Right cardiac atrium (tissue), 5 donors: ENCODE data around the gene DCAF10. TPM values are rescaled to one million over a fixed set of nuclear protein-coding genes. Genes with fewer than 3 reads are reported as not detected.
"Not testable (repeated sequence)": the region's sequence is repeated elsewhere in the genome, so short reads cannot be mapped to it uniquely, and the experiment has no call there.

Experiments used
- ATAC-seq, 2 donors: fragments of 200-7000 bp; cut with Tn5 transposase; one replicate each; pipeline versions ENCODE4 v1.8.0 to v1.9.1; 2020; ENCODE audit warnings: moderate library complexity in 2 of 2, mild to moderate bottlenecking in 1 of 2
- DNase-seq, 3 donors: peaks; one replicate each; pipeline ENCODE4 v3.0.0-alpha.2; 2020
- H3K27ac ChIP-seq: one replicate; pipeline ENCODE4 v1.5.1; 2013; ENCODE audit warnings: mild to moderate bottlenecking, low read length, control low read depth, moderate library complexity
- H3K27me3 ChIP-seq: one replicate; pipeline ENCODE4 v1.6.1; 2013; ENCODE audit not compliant: control insufficient read depth, insufficient read depth
- H3K4me1 ChIP-seq: one replicate; pipeline ENCODE4 v1.6.1; 2013; ENCODE audit warnings: low read length; ENCODE audit not compliant: control insufficient read depth, insufficient read depth
- H3K4me3 ChIP-seq: one replicate; pipeline ENCODE4 v1.5.1; 2013; ENCODE audit warnings: low read length, control low read depth
- H3K9me3 ChIP-seq: one replicate; pipeline ENCODE4 v1.6.1; 2013; ENCODE audit warnings: low read length; ENCODE audit not compliant: control insufficient read depth
- WGBS: extraction: QIAGEN DNeasy Blood & Tissue Kit; methylation state at CpG from one replicate; pipeline ENCODE4 v1.1.7; 2013; 5-methylcytosine and 5-hydroxymethylcytosine counted together
- intact Hi-C, 4 donors: fragments of 100-400 bp; cut with DNase I; formaldehyde crosslinking; loops; one replicate each; pipeline versions ENCODE4 v1.11.0 to v1.14.0; 2022 to 2023
- polyA plus RNA-seq: library from polyadenylated mRNA; stranded (reverse); fragments of 200-250 nt; gene quantifications from one replicate; pipeline ENCODE4 v1.2.3, GENCODE V29; 2013
- total RNA-seq, 4 donors: library from RNA; stranded (reverse); fragmentation: NEBNext Ultra II Directional; extraction: Animal tissue kit (Norgen Biotek cat#: 25700); gene quantifications; one replicate each; pipeline ENCODE4 v1.2.1, GENCODE V29; 2021
- donor health status: healthy with polysubstance abuse.
- donor health status: DM: no; HTN: yes; CAD: no.
- donor health status: DM: no; HTN: no; CAD: no.
- donor health status: DM: no; HTN: yes; CAD: no; lungs with severe emphysema.
- donor health status: DM: yes; HTN: yes; CAD: no.

DCAF10 gene
- total and polyA plus RNA-seq, 5 donors = 7.7 to 18.8 (median 16.2) TPM

DNA sequence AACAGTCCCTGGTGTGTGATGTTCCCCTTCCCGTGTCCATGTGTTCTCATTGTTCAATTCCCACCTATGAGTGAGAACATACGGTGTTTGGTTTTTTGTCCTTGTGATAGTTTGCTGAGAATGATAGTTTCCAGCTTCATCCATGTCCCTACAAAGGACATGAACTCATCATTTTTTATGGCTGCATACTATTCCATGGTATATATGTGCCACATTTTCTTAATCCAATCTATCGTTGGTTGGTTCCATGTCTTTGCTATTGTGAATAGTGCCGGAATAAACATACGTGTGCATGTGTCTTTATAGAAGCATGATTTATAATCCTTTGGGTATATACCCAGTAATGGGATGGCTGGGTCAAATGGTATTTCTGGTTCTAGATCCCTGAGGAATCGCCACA lies 35.3 kb upstream of the DCAF10 start:
- H3K27me3 ChIP-seq, H3K4me1 ChIP-seq, ATAC-seq, H3K4me3 ChIP-seq, intact Hi-C loops, H3K27ac ChIP-seq, DNase-seq, H3K9me3 ChIP-seq: not testable (repeated sequence)
- 99% methylated on average over 5 of the region's 6 CpGs for whole genome bisulfite sequencing

DNA sequence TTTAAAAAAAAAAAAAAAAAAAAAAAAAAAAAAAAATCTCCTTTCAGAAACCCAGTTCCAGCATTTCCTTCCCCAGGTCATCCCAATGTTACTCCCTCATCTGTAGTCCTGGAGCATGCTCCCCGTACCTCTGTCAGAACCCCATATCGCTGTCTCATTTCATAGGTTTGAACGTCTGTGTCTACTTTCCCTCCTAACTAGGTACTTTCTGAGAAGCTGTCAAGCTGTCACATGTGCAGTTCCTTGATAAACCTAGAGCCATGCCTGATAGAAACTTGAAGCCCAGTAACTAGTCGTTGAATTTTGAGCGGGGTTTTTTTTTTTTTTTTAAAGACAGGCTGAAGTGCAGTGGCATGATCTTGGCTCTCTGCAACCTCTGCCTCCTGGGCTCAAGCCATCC lies 31.3 kb upstream of the DCAF10 start:
- no peak for ATAC-seq
- Histone ChIP-seq H3K4me1 (no peaks in the 10 kb centered on the region), H3K4me3 (no peak overlapping the region), H3K27me3 (no peaks in the 10 kb centered on the region), H3K27ac (no peak overlapping the region), H3K9me3 (no peaks in the 10 kb centered on the region)
- WGBS = 86% methylated on average over 5 of the region's 5 CpGs
- DNase-seq = no peak
- intact Hi-C loops = no loop called here

DNA sequence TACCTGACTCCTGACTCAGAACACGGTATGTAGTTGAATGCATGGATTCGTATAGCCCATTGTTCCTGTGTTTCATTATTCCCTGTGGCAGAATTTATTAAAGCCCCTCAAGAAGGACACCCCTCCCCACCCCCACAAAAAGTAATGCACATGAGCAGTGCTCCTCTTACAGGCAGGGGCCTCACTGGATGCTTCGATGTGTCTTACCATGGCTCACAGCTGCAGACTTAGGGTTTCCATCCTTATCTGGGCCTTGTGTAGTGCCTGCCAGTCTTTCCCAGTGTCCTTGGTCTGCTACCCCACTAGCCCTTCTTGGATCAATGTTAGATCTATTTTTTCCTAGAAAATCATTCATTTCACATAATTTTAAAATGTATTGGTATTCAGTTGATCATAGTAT lies 30.6 kb upstream of the DCAF10 start:
- 95% methylated on average over 3 of the region's 3 CpGs for WGBS
- no peak overlapping the region for H3K4me3 ChIP-seq
- no peak for ATAC-seq
- no peak overlapping the region for H3K27ac ChIP-seq
- intact Hi-C loops = no loop called here
- DNase-seq = no peak
- no peaks in the 10 kb centered on the region for H3K9me3 ChIP-seq
- no peaks in the 10 kb centered on the region for H3K27me3 ChIP-seq
- no peaks in the 10 kb centered on the region for H3K4me1 ChIP-seq

DNA sequence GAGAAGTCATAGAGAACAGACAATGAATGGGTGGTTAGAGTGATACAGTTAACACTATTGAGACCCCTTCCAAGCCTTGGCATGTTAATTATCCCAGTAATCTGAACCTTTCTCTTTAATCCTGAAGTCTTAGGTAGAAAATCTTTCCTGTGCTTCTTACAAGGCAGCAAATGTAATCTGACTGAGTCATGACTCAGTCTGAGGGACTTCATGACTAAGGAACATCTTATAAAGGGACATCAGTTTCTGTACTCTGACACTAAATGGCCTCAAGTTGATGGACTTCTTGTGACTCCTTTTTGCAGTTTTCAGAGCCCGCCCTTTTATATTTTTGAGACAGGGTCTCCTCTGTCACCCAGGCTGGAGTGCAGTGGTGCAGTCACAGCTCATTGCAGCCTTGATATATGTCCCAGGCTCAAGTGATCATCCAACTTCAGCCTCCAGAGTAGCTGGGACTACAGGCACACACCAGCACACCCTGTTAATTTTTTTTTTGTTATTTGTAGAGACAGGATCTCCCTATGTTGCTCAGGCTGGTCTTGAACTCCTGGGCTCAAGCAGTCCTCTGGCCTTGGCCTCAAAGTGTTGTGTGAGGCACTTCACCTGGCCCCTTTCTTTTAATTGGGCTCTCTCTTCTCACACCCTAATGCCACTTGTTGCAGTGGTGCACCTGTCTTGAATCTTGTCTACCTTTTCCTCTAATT lies 25.2 kb upstream of the DCAF10 start:
- no peaks in the 10 kb centered on the region for H3K4me1 ChIP-seq
- H3K27ac ChIP-seq = no peak overlapping the region
- no peak for DNase-seq
- no peaks in the 10 kb centered on the region for H3K9me3 ChIP-seq
- 98% methylated on average over 1 of the region's 1 CpG for WGBS
- no peak for ATAC-seq
- H3K27me3 ChIP-seq = no peaks in the 10 kb centered on the region
- intact Hi-C loops = no loop called here
- H3K4me3 ChIP-seq = no peak overlapping the region

DNA sequence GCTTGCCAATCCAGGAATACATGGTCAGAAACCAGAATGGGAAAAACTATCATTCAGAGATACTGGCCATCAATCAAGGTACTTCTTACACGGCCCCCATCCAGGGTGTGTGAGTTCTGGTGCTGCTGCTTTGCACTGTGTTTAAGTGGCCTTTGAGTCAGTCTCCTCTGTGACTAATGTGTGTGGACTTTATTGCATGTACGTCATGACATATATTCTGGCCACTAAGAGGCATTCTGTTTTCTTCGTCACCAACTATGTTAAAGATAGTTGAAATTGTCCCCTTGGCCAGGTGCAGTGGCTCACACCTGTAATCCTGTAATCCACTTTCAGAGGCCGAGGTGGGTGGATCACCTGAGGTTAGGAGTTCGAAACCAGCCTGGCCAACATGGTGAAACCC lies 24.3 kb upstream of the DCAF10 start:
- no peak overlapping the region for H3K27ac ChIP-seq
- ATAC-seq = no peak
- intact Hi-C loops = no loop called here
- H3K4me1 ChIP-seq = no peaks in the 10 kb centered on the region
- no peaks in the 10 kb centered on the region for H3K9me3 ChIP-seq
- DNase-seq = no peak
- 87% methylated on average over 5 of the region's 5 CpGs for WGBS
- no peak overlapping the region for H3K4me3 ChIP-seq
- no peaks in the 10 kb centered on the region for H3K27me3 ChIP-seq

DNA sequence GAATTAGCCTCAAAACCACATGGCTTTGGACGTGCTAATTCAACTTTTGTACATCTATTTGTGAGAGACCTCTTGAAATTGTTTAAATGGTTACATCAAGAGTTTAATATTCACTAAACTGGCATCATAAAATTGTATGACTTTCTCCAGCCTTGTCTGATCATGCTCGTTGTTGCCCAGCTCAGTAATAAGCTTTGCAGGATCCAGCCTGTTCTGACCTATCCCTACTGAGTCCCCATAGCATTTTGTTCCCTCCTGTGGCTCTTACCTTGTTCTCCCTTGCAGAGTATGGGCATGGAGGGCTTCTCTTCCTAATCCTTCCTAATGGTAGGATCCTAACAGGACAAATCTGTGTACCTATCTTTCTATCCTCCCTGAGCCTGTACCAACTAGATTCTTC lies 22.1 kb upstream of the DCAF10 start:
- ATAC-seq (no peak), DNase-seq (no peak)
- intact Hi-C loops = no loop called here
- WGBS = 80% methylated on average over 2 of the region's 2 CpGs
- no peaks in the 10 kb centered on the region for H3K27me3 ChIP-seq
- H3K27ac ChIP-seq = no peak overlapping the region
- no peaks in the 10 kb centered on the region for H3K4me1 ChIP-seq
- H3K9me3 ChIP-seq = no peaks in the 10 kb centered on the region
- no peak overlapping the region for H3K4me3 ChIP-seq

DNA sequence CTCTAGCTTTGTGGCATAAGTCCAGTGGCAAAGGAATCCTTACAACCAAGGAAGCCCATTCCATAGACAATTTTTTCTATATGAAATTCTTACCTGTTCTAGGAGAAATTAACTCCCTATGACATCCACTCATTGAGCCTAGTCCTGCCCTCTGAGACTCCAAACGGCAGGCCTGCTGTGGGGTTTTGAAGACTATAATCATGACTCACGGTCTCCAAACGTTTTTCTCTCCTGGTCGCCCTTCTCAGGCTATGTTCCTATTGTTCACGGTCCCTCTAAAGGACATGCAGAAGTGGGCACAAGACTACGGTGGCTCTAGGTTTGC lies 16.3 kb upstream of the DCAF10 start:
- Histone ChIP-seq H3K27ac (peak overlapping the region; percentile 65), H3K27me3 (no peaks in the 10 kb centered on the region), H3K4me1 (no peaks in the 10 kb centered on the region), H3K4me3 (peak overlapping the region; percentile 50), H3K9me3 (no peaks in the 10 kb centered on the region)
- ATAC-seq (no peak), DNase-seq (no peak)
- intact Hi-C loops = no loop called here
- WGBS = 2% methylated on average over 6 of the region's 6 CpGs

DNA sequence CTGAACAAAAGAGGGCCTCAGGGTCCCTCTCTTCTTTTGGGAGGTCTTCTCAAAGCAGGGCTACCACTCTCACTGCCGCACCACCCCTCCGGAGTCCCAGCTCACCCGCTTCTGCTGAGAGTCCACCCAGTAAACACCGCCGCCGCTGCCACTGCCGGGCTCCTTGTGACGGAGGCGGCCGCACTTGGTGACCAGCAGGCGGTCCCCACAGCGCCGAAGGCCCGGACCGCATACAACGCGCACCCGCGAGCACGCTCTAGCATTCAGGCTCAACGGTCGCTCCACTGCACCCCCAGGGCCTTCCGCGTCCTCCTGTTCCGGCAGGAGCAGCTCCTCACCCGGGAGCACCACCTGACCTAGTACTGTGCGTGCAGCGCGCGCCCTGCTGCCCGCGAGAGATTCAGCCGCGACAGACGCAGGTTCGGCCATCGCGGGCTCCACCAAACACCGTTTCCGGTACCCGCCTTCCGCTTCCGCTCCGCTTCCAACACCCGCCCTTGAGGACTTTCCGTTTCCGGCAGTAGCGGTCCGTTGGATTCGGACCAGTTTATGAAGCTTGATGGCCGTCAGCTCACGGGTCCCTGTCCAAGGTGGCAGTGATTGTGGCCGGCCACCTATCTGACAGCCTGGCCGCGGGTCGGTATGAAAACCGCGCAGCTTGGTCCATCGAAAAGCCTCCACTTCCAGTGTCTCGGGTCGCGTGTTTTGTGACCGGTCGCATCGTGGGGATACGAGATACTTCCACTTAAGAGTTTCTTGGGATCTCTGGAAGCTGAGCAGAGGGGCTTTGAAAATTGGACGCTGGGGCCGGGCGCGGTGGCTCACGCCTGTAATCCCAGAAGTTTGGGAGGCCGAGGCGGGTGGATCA lies 15.7 kb upstream of the DCAF10 start, which contains the start of gene EXOSC3:
EXOSC3 (minus strand) TSS at position 449 of the 868 bp plus-strand sequence; CDS start at position 429, 20 bp downstream.
- DNase-seq (peak; percentile 90 to 95 (median 95)), ATAC-seq (peak; percentile 97 to 98)
- H3K4me3 ChIP-seq = peak within 1 kb of the TSS; percentile 50
- WGBS = under 1% methylated on average over 73 of the region's 73 CpGs
- peak within 1 kb of the TSS; percentile 65 for H3K27ac ChIP-seq
- intact Hi-C loops = no loop called here
- H3K9me3 ChIP-seq = no peaks in the 10 kb centered on the region
- no peaks in the 10 kb centered on the region for H3K4me1 ChIP-seq
- no peaks in the 10 kb centered on the region for H3K27me3 ChIP-seq

DNA sequence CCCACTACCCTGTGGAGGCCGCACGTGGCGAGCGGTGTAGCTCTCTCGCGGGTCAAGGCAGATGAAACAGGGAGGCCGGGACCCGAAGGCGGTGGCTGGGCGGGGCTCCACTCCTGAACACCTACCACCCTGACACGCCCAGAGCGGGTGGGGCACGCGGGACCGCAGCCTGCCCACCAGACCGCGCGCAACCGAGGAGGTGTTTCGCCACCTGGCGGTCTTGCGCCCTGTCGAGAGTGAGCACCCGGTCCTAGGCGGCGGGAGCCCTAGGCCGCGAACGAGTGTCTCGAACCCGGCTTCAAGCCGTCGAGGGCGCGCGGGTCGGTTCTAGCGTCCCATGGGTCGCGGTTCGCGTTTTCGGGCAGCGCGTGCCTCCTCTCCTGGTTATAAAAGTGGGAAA lies 13.5 kb upstream of the DCAF10 start:
- WGBS = 35% methylated on average over 45 of the region's 45 CpGs
- DNase-seq (peak; percentile 13 to 52 (median 48)), ATAC-seq (no peak)
- Histone ChIP-seq H3K27ac (no peak overlapping the region), H3K4me3 (no peak overlapping the region), H3K9me3 (no peaks in the 10 kb centered on the region), H3K4me1 (no peaks in the 10 kb centered on the region), H3K27me3 (no peaks in the 10 kb centered on the region)
- intact Hi-C loops = no loop called here

DNA sequence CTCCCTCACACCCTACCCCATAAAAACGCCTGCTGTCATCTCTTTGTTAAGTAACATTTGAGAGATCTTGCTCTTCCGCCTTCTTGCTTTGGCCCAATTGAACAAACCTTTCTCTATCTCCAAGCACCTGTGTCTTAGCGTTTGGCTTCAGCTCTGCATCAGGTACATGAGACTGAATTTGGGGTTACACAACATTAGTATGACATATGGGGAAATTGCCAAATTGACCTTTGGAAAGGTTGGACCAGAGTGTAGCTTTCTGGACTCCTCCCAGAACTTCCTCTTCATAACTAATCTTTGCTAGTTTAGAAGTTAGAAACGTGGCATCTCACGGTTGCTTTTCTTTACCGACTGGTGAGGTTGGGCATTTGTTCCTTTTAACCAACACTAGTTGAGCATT lies 12.3 kb upstream of the DCAF10 start:
- WGBS = 80% methylated on average over 6 of the region's 6 CpGs
- Histone ChIP-seq H3K4me1 (no peaks in the 10 kb centered on the region), H3K27me3 (no peaks in the 10 kb centered on the region), H3K9me3 (no peaks in the 10 kb centered on the region), H3K4me3 (no peak overlapping the region), H3K27ac (no peak overlapping the region)
- ATAC-seq (no peak), DNase-seq (no peak)
- intact Hi-C loops = no loop called here

DNA sequence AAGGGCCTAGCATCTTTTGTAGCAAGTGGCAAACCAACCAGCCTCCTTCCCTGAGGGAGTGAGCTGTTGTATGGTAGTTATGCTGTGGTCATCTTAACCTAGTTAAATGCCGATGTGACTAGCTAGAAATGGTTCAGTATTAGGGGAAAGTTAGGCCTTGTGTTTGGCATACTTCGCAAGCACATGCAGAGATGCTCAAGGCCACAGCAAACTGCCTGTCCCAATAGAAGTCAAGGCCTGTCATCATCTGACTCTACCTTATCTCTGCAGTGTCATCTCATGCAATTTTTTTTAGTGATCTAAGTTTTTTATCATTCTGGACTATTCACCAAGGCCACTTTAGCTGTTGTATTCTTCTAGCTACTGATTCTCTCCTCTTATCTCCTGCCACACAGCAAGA lies 10.5 kb upstream of the DCAF10 start:
- Histone ChIP-seq H3K4me3 (no peak overlapping the region), H3K27me3 (no peaks in the 10 kb centered on the region), H3K27ac (no peak overlapping the region), H3K4me1 (no peaks in the 10 kb centered on the region), H3K9me3 (no peaks in the 10 kb centered on the region)
- no peak for DNase-seq
- intact Hi-C loops = no loop called here
- WGBS = 97% methylated on average over 2 of the region's 2 CpGs
- ATAC-seq = no peak
